GM21526 (cell line): ENCODE results near the gene FTO.
"Not testable (repeated sequence)": the region's sequence is repeated elsewhere in the genome, so short reads cannot be mapped to it uniquely, and the experiment has no call there.

ENCODE experiments used
- ATAC-seq: cut with Tn5 transposase; IDR thresholded peaks from one replicate; pipeline ENCODE4 v1.9.1; 2021; ENCODE audit warnings: moderate library complexity; ENCODE audit not compliant: unreplicated experiment, low FRiP score

FTO gene

GRCh38 chr16:53817117-53817755 lies 113.3 kb downstream of the FTO start:
- ATAC-seq: no peak

GRCh38 chr16:53817812-53818550 lies 114.0 kb downstream of the FTO start:
- no peak for ATAC-seq

GRCh38 chr16:53821487-53821886 lies 117.5 kb downstream of the FTO start:
- no peak for ATAC-seq

GRCh38 chr16:53821957-53822625 lies 118.1 kb downstream of the FTO start:
- no peak for ATAC-seq

- peak; percentile 87 for ATAC-seq
Measured at GRCh38 chr16:53822936-53823529, 119.1 kb downstream of the FTO start.

GRCh38 chr16:53826658-53827057 lies 122.7 kb downstream of the FTO start:
- ATAC-seq: no peak

GRCh38 chr16:53827741-53828140 lies 123.8 kb downstream of the FTO start:
- no peak for ATAC-seq

GRCh38 chr16:53829186-53829747 lies 125.3 kb downstream of the FTO start:
- no peak for ATAC-seq

- no peak for ATAC-seq
Measured at GRCh38 chr16:53832896-53833544, 129.1 kb downstream of the FTO start.

GRCh38 chr16:53836142-53836541 lies 132.2 kb downstream of the FTO start:
- ATAC-seq: no peak

- no peak for ATAC-seq
Measured at GRCh38 chr16:53836680-53837079, 132.7 kb downstream of the FTO start.

- ATAC-seq: no peak
Measured at GRCh38 chr16:53837426-53837825, 133.5 kb downstream of the FTO start.

- ATAC-seq: no peak
Measured at GRCh38 chr16:53839150-53839549, 135.2 kb downstream of the FTO start.

- ATAC-seq: no peak
Measured at GRCh38 chr16:53840456-53840855, 136.5 kb downstream of the FTO start.

- ATAC-seq: no peak
Measured at GRCh38 chr16:53841884-53842283, 137.9 kb downstream of the FTO start.

GRCh38 chr16:53843084-53843483 lies 139.1 kb downstream of the FTO start:
- ATAC-seq: no peak

GRCh38 chr16:53844804-53845203 lies 140.8 kb downstream of the FTO start:
- ATAC-seq: no peak

GRCh38 chr16:53846549-53846948 lies 142.6 kb downstream of the FTO start:
- not testable (repeated sequence) for ATAC-seq

GRCh38 chr16:53846971-53847370 lies 143.0 kb downstream of the FTO start:
- ATAC-seq: no peak

GRCh38 chr16:53848277-53848942 lies 144.5 kb downstream of the FTO start:
- no peak for ATAC-seq
